GM12864 (cell line): ENCODE data around the gene SP140.

Source experiments
- DNase-seq: peaks from one replicate; pipeline ENCODE4 v3.0.0-alpha.2; 2011; ENCODE audit warnings: low read depth
- H3K4me3 ChIP-seq: 2 replicates; pipeline ENCODE4 v1.5.1; 2011; ENCODE audit warnings: mild to moderate bottlenecking, low read depth, low read length, control low read depth
- CTCF ChIP-seq: IDR thresholded peaks from 2 replicates; pipeline ENCODE4 v1.5.1; 2011; ENCODE audit warnings: low read depth, mild to moderate bottlenecking, moderate library complexity, low read length, control low read depth, inconsistent platforms; ENCODE audit errors: missing control alignments

The SP140 gene

GRCh38 chr2:230347659-230348305 is 122.2 kb downstream of the SP140 start:
- no peak overlapping the region for H3K4me3 ChIP-seq
- no peak for TF ChIP-seq CTCF
- peak; percentile 24 for DNase-seq

- no peak overlapping the region for H3K4me3 ChIP-seq
- TF ChIP-seq CTCF, result no peak
- no peak for DNase-seq
These were observed 123.3 kb downstream of the SP140 start for GRCh38 chr2:230348787-230349186.

GRCh38 chr2:230356084-230356483 is 130.5 kb downstream of the SP140 start:
- no peak overlapping the region for H3K4me3 ChIP-seq
- no peak for TF ChIP-seq CTCF
- DNase-seq, result no peak

- TF ChIP-seq CTCF, result no peak
- DNase-seq, result no peak
- H3K4me3 ChIP-seq, result no peak overlapping the region
These were observed 132.8 kb downstream of the SP140 start for GRCh38 chr2:230358305-230358704.

- DNase-seq, result no peak
- no peak overlapping the region for H3K4me3 ChIP-seq
- no peak for TF ChIP-seq CTCF
These were observed 134.5 kb downstream of the SP140 start for GRCh38 chr2:230360028-230360427.

- no peak for TF ChIP-seq CTCF
- DNase-seq, result no peak
- H3K4me3 ChIP-seq, result no peak overlapping the region
These were observed 136.6 kb downstream of the SP140 start for GRCh38 chr2:230362030-230362691.
